ENCODE results near the gene TMBIM6.
A peak's percentile ranks its signal among the peaks of the same experiment; 100 is the strongest.
"Not testable (repeated sequence)": the region's sequence is repeated elsewhere in the genome, so short reads cannot be mapped to it uniquely, and the experiment has no call there.

TMBIM6 gene, protein sequence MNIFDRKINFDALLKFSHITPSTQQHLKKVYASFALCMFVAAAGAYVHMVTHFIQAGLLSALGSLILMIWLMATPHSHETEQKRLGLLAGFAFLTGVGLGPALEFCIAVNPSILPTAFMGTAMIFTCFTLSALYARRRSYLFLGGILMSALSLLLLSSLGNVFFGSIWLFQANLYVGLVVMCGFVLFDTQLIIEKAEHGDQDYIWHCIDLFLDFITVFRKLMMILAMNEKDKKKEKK

DNA sequence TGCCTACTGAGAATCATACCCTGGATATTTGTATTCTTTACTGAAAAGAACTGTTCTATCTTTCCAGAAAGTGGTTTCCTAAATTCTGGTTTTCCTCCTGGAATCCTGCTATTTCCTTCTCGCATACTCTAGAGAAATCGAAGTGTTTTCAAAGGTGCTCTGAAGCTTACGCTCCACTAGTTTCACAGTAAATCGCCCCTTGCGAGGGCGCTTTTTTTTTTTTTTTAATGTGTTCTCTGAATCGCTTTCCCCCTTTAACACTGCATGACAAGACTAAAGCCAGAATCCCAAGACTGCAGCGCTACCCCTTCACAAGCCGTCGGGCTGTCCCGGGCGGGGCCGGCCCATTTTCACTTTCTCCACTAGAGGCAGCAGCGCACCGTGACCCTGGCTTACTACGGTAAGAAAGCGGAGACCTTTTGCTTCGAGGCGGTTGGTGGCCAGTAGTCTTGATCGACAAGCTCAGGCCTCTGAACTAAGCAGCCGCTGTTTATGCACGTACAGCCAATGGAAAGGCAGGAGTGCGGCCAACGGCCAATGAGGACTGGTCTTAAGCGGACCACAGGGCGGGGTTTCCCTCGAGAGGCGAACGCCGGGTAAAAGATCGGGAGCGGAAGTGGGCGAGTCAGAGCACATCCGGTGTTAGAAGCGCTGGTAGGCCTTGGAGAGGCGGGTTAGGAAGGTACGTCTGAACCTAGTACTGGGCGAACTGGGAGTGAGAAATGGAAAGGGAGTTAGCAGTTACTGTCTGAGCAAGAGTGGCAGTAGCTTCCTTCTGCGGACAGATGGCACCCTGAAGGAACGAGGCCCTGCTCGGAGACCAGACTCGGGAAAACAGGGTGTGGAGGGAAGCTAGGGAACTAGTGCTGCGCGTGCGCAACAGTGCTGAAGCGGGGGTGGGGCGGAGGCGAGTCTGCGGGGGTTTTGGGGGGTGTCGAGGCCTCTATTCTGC lies at the start of gene TMBIM6:
TMBIM6 (plus strand) TSS at position 628 of the 952 bp plus-strand sequence. CDS start 10,937 bp downstream, outside the sequence.
- peak; percentile 99 for DNase-seq (ENCODE audit: low read depth)

DNA sequence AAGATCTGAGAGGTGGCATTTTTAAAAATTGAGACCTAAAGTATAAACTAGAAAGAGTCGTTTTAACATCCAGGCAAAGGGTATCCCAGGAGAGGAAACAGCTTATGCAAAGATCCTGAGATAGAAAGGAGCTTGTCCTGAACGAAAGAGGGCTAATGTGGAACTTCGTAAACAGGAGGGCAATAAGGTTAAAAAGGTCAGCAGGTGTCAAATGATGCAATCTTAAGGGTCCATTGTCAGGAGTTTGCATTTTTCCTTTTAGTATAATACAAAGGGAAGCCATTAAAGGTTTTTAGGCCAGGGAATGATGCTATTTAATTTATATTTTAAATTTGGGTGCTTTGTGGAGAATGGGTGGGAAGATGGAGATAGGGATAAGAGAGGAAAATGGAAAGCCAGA lies 48.5 kb upstream of the TMBIM6 start:
- DNase-seq (ENCODE audit: low read depth): no peak

- no peak for DNase-seq (ENCODE audit: low read depth)
These were observed 47.4 kb upstream of the TMBIM6 start for GRCh38 chr12:49693931-49694444.

GRCh38 chr12:49696723-49697122 lies 44.6 kb upstream of the TMBIM6 start:
- no peak for DNase-seq (ENCODE audit: low read depth)

GRCh38 chr12:49697808-49698207 lies 43.5 kb upstream of the TMBIM6 start:
- no peak for DNase-seq (ENCODE audit: low read depth)

GRCh38 chr12:49698619-49699545 lies 42.5 kb upstream of the TMBIM6 start:
- no peak for DNase-seq (ENCODE audit: low read depth)

DNA sequence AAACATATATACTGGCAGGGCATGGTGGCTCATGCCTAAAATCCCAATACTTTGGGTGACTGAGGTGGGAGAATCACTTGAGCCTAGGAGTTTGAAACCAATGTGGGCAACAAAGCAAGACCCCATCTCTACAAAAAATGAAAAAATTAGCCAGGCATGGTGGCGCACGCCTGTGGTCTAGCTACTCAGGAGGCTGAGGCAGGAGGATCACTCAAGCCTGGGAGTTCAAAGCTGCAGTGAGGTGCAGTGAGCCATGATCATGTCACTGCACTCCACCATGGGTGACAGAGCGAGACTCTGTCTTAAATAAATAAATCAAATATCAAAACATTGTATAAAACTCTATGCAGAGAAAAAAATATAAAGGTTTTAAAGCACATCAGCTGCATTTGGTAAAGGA lies 39.3 kb upstream of the TMBIM6 start:
- DNase-seq (ENCODE audit: low read depth): no peak

GRCh38 chr12:49702676-49703215 lies 38.6 kb upstream of the TMBIM6 start:
- no peak for DNase-seq (ENCODE audit: low read depth)

DNA sequence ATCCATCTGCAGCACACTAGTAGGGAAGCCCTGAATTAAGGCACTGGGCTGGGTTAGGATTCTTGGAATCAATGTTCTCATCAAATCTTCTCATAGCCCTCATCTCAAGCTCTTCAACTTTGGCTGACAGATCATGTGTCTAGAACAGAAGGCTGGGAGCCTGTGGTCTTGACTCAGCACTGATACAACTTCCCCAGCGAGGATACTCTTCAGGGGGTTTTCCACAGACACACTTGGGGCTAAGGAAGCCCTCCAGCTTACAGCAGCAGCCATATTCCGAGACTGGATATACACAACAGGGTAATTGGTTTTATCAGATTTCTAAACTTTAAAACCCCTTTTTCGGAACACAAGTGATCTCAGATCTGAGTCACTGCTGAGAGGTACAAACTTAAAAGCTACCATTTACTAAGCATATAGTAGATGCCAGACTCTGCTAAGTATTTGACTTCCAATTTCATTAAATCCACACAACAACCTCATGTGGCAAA lies 37.7 kb upstream of the TMBIM6 start:
- DNase-seq (ENCODE audit: low read depth): no peak

- peak; percentile 46 for DNase-seq (ENCODE audit: low read depth)
These were observed 35.8 kb upstream of the TMBIM6 start for GRCh38 chr12:49705479-49706134.

GRCh38 chr12:49706351-49707127 lies 34.8 kb upstream of the TMBIM6 start:
- DNase-seq (ENCODE audit: low read depth): no peak

DNA sequence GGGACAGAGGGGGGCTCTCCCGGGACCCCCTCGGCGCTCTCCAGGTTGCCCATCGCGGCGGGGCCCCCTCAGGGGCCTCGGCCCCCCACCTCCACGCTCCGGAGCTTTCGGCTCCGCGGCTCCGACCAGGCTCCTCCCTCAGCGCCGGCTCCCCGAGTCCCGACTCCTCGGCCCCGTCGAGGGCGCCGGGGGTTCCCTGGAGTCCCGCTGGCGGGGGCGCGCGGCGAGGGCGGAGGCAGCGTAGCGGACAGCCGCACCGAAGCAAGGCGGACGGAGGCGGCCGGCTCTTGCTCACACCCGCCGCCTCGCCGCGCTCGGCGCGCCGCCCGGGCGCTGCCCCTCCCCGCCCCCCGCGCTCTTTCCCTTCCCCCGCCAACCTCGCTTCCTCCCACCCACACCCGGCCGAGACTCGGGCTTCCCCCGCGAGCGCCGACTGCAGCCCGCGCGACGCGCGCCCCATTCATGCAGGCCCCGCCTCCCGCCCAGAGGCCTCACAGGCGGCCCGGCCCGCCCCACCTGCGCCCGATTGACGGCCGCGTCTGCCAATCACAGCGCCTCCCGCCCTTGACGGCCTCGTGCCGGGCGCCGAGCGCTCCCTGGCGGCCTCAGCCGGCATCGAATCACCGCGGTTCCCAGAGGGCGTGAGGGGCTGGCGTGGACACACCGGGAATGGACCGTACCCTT lies 34.1 kb upstream of the TMBIM6 start, which contains the start of gene FMNL3:
FMNL3 (minus strand) TSS at position 278 of the 684 bp plus-strand sequence; CDS start at position 53, 225 bp downstream.
- DNase-seq (ENCODE audit: low read depth): peak; percentile 76

GRCh38 chr12:49707812-49708147 lies 33.6 kb upstream of the TMBIM6 start:
- no peak for DNase-seq (ENCODE audit: low read depth)

- DNase-seq (ENCODE audit: low read depth): no peak
These were observed 32.5 kb upstream of the TMBIM6 start for GRCh38 chr12:49708851-49709250.

DNA sequence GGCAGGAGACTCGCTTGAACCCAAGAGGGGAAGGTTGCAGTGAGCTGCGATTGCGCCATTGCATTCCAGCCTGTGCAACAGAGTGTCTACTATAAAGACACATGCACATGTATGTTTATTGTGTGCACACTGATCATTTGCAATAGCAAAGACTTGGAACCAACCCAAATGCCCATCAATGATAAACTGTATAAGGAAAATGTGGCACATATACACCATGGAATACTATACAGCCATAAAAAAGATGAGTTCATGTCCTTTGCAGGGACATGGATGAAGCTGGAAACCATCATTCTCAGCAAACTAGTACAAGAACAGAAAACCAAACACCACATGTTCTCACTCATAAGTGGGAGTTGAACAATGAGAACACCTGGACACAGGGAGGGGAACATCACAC lies 27.4 kb upstream of the TMBIM6 start:
- DNase-seq (ENCODE audit: low read depth): not testable (repeated sequence)

DNA sequence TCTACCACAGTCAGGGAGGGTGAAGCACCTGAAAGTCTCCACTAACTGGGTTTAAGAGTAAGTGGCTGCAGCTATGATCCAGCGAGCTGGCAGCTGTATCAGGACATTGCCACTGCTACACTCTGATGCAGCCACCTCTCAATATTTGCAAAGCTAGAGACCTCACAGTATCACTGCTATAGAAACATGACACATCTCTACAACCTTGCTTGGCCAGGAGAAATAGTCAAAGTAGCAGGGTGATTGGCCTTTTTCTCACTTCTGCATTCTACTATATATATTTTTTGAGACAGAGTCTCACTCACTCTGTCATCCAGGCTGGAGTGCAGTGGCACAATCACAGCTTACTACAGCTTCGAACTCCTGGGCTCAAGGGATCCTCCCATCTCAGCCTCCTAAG lies 24.8 kb upstream of the TMBIM6 start:
- DNase-seq (ENCODE audit: low read depth): no peak

DNA sequence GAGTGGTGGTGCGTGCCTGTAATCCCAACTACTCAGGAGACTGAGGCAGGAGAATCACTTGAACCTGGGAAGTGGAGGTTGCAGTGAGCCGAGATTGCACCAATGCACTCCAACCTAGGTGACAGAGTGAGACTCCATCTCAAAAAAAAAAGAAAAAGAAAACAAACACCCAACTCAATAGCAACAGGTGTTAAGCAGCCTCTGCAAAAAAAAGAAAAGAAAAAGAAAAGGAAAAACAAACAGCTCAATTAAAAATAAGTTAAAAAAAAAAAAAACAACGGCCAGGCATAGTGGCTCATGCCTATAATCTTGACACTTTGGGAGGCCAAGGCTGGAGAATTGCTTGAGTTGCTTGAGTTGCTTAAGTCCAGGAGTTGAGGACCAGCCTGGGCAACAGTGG lies 23.6 kb upstream of the TMBIM6 start:
- not testable (repeated sequence) for DNase-seq (ENCODE audit: low read depth)

DNA sequence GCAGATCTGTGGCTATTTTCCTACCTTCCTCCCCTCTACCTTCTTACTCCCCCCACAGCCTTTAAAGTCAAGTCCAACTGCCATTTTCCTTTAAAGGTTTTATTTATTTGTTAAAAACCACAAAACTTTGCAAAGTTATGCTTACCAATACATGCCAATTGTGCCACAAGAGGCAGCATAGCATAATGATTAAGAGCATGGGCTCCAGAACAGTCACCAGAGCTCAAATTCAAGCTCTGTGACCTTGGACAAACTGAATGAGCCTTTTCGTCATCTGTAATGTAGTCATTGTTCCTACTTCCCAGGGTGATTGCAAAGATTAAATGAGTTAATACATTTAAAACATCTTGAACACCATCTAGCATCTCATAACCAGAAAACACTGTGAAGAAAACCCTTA lies 21.1 kb upstream of the TMBIM6 start:
- no peak for DNase-seq (ENCODE audit: low read depth)

DNA sequence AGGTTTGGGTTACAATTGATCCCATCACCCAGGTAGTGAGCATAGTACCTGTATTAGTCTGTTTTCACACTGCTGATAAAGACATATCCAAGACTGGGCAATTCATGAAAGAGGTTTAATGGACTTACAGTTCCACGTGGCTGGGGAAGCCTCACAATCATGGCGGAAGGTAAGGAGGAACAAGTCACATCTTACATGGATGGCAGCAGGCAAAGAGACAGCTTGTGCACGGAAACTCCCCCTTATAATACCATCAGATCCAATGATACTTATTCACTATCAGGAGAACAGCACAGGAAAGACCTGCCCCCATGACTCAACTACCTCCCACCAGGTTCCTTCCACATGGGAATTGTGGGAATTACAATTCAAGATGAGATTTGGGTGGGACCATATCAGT lies 20.0 kb upstream of the TMBIM6 start:
- not testable (repeated sequence) for DNase-seq (ENCODE audit: low read depth)

All from HS-27A (cell line).